ENCODE measurements around the gene MGP. TPM values are rescaled to one million over a fixed set of nuclear protein-coding genes. Genes with fewer than 3 reads are reported as not detected.

Gene MGP
- total and polyA plus RNA-seq, 2 of the 4 experiments (the other 2 are of a cell fraction), result 1.4 to 2.7 TPM

DNA sequence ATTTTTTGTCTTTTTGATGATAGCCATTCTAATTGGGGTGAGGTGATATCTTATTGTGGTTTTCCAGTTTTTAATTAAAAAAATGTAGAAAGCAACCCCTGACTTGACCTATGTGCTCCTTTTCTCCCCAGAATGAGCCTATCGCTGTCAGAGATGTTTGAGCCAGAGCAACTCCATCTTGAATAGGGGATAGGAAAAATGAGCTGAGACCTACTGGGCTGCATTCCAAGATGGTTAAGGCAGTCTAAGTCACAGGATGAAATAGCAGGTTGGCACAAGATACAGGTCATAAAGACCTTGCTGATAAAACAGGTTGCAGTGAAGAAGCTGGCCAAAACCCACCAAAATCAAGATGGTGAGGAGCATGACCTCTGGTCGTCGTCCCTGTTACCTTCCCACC, 38.9 kb upstream of the MGP start:
- Histone ChIP-seq H2BK20ac (ENCODE audit: low read depth, low read length) (no peak overlapping the region), H2AFZ (replicated peaks; ENCODE audit: low read length, poor library complexity) (no peak overlapping the region), H4K20me1 (ENCODE audit: insufficient read depth, low read length) (no peaks in the 10 kb centered on the region), H3K27me3 (ENCODE audit: control insufficient read depth, insufficient read depth, low read length) (no peaks in the 10 kb centered on the region), H3K9me1 (ENCODE audit: insufficient read depth, low read length) (no peaks in the 10 kb centered on the region), H3K56ac (ENCODE audit: extremely low read depth, insufficient read depth, low read length) (no peak overlapping the region), H3K79me1 (ENCODE audit: low read depth in 1 of 2, low read length in 2 of 2) (no peaks in the 10 kb centered on the region), H3K4me3 (ENCODE audit: insufficient read depth, low read depth, low read length) (no peak overlapping the region), H3K14ac (replicated peaks; ENCODE audit: low read depth, low read length) (no peak overlapping the region), H4K5ac (ENCODE audit: low read depth, low read length) (no peak overlapping the region), H3K4me1 (ENCODE audit: control insufficient read depth, insufficient read depth, low read length) (peaks cover 3% of the 10 kb centered on the region), H2BK15ac (ENCODE audit: low read depth, low read length) (no peak overlapping the region), H4K8ac (ENCODE audit: low read depth in 2 of 2, low read length in 2 of 2) (no peak overlapping the region), H3K4me2 (ENCODE audit: low read depth, low read length) (no peak overlapping the region), H3K27ac (ENCODE audit: insufficient read depth, low read length) (no peak overlapping the region), H2BK5ac (ENCODE audit: low read depth, low read length, poor library complexity, severe bottlenecking) (no peak overlapping the region), H2AK9ac (replicated peaks; ENCODE audit: low read depth, low read length, poor library complexity) (no peak overlapping the region), H2AK5ac (ENCODE audit: low read depth, low read length) (no peak overlapping the region), H2BK120ac (ENCODE audit: low read depth, low read length) (no peak overlapping the region), H4K91ac (ENCODE audit: insufficient read depth, low read depth, low read length) (no peak overlapping the region), H3K18ac (ENCODE audit: low read depth, low read length) (no peak overlapping the region), H3K36me3 (ENCODE audit: control insufficient read depth, insufficient read depth, low read length) (no peaks in the 10 kb centered on the region), H3K4ac (ENCODE audit: low read depth, low read length) (no peak overlapping the region), H3K9ac (ENCODE audit: low read depth, low read length) (no peak overlapping the region), H3K23ac (ENCODE audit: low read depth, low read length) (no peak overlapping the region), H3K9me3 (ENCODE audit: control insufficient read depth, insufficient read depth, low read length) (no peaks in the 10 kb centered on the region)
- WGBS, 2 experiments (ENCODE audit: extremely low coverage in 2 of 2, insufficient read length in 1 of 2), result no CpG with 5 or more reads among the region's 3 CpGs
- TF ChIP-seq, protein P1, sequence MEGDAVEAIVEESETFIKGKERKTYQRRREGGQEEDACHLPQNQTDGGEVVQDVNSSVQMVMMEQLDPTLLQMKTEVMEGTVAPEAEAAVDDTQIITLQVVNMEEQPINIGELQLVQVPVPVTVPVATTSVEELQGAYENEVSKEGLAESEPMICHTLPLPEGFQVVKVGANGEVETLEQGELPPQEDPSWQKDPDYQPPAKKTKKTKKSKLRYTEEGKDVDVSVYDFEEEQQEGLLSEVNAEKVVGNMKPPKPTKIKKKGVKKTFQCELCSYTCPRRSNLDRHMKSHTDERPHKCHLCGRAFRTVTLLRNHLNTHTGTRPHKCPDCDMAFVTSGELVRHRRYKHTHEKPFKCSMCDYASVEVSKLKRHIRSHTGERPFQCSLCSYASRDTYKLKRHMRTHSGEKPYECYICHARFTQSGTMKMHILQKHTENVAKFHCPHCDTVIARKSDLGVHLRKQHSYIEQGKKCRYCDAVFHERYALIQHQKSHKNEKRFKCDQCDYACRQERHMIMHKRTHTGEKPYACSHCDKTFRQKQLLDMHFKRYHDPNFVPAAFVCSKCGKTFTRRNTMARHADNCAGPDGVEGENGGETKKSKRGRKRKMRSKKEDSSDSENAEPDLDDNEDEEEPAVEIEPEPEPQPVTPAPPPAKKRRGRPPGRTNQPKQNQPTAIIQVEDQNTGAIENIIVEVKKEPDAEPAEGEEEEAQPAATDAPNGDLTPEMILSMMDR (conservative IDR thresholded peaks at IDR 0.05; ENCODE audit: low read depth, low read length), result no peak
- no peak for TF ChIP-seq MXI1 (IDR thresholded peaks at IDR 0.05; ENCODE audit: borderline replicate concordance, low read depth, low read length)
- TF ChIP-seq MAFK (IDR thresholded peaks at IDR 0.05; ENCODE audit: low read depth, low read length), result no peak
- no peak for TF ChIP-seq FOS (IDR thresholded peaks at IDR 0.05; ENCODE audit: low read depth, low read length)
- no peak for TF ChIP-seq RCOR1 (IDR thresholded peaks at IDR 0.05; ENCODE audit: insufficient replicate concordance, low read length)
- TF ChIP-seq, protein P2, sequence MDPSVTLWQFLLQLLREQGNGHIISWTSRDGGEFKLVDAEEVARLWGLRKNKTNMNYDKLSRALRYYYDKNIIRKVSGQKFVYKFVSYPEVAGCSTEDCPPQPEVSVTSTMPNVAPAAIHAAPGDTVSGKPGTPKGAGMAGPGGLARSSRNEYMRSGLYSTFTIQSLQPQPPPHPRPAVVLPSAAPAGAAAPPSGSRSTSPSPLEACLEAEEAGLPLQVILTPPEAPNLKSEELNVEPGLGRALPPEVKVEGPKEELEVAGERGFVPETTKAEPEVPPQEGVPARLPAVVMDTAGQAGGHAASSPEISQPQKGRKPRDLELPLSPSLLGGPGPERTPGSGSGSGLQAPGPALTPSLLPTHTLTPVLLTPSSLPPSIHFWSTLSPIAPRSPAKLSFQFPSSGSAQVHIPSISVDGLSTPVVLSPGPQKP (IDR thresholded peaks at IDR 0.05; ENCODE audit: borderline replicate concordance, low read depth, low read length), result no peak
- TF ChIP-seq CHD1 (IDR thresholded peaks at IDR 0.05; ENCODE audit: low read depth, low read length), result no peak
- no peak for TF ChIP-seq POLR2A (IDR thresholded peaks at IDR 0.05; ENCODE audit: low read depth, low read length)
- TF ChIP-seq RFX5 (IDR thresholded peaks at IDR 0.05; ENCODE audit: low read depth, low read length), result no peak
- no peak for TF ChIP-seq BHLHE40 (IDR thresholded peaks at IDR 0.05; ENCODE audit: low read depth, low read length)
- no peak for TF ChIP-seq NFE2L2 (IDR thresholded peaks at IDR 0.05; ENCODE audit: low read depth, low read length)
- TF ChIP-seq MAZ (IDR thresholded peaks at IDR 0.05; ENCODE audit: borderline replicate concordance, low read depth, low read length), result no peak
- TF ChIP-seq CEBPB (IDR thresholded peaks at IDR 0.05; ENCODE audit: low read depth, low read length), result no peak
- TF ChIP-seq, protein P3, sequence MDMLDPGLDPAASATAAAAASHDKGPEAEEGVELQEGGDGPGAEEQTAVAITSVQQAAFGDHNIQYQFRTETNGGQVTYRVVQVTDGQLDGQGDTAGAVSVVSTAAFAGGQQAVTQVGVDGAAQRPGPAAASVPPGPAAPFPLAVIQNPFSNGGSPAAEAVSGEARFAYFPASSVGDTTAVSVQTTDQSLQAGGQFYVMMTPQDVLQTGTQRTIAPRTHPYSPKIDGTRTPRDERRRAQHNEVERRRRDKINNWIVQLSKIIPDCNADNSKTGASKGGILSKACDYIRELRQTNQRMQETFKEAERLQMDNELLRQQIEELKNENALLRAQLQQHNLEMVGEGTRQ (IDR thresholded peaks at IDR 0.05; ENCODE audit: low read depth, low read length), result no peak
- TF ChIP-seq RAD21 (IDR thresholded peaks at IDR 0.05; ENCODE audit: low read length), result no peak
- TF ChIP-seq SMC3 (IDR thresholded peaks at IDR 0.05; ENCODE audit: low read depth, low read length), result no peak
- ChIA-PET POLR2A (ENCODE audit: unreplicated experiment) (no interaction called here), CTCF (no interaction called here)
- in situ Hi-C loops (cut with MboI; ENCODE audit: low sequenced_read_pairs), result no loop called here
- no TSS peak for BruUV-seq (replicated peaks)
- dilution Hi-C loops (cut with HindIII; ENCODE audit: low sequenced_read_pairs, unreplicated experiment), result no loop called here
- intact Hi-C loops (cut with micrococcal nuclease), result no loop called here
- ATAC-seq (ENCODE audit: low read depth), result no peak
- no peak for DNase-seq

Measured in IMR-90 (cell line).